ENCODE measurements around the gene POLR2A.

The POLR2A gene
- long read RNA-seq, donor 1, full-length matches to known transcripts, result 9 of 34 reads
- long read RNA-seq, donor 1, partial matches to known transcripts, result 25 of 34 reads
- long read RNA-seq, donor 1, other reads (novel, unspliced or antisense), result 0 of 34 reads
- long read RNA-seq, donor 2, full-length matches to known transcripts, result 2 of 18 reads
- long read RNA-seq, donor 2, partial matches to known transcripts, result 16 of 18 reads
- long read RNA-seq, donor 2, other reads (novel, unspliced or antisense), result 0 of 18 reads
- long read RNA-seq, donor 3, full-length matches to known transcripts, result 4 of 67 reads
- long read RNA-seq, donor 3, partial matches to known transcripts, result 63 of 67 reads
- long read RNA-seq, donor 3, other reads (novel, unspliced or antisense), result 0 of 67 reads
- long read RNA-seq, donor 4, full-length matches to known transcripts, result 7 of 103 reads
- long read RNA-seq, donor 4, partial matches to known transcripts, result 96 of 103 reads
- long read RNA-seq, donor 4, other reads (novel, unspliced or antisense), result 0 of 103 reads
- long read RNA-seq, donor 5, full-length matches to known transcripts, result 12 of 111 reads
- long read RNA-seq, donor 5, partial matches to known transcripts, result 99 of 111 reads
- long read RNA-seq, donor 5, other reads (novel, unspliced or antisense), result 0 of 111 reads
- long read RNA-seq, donor 6, full-length matches to known transcripts, result 6 of 88 reads
- long read RNA-seq, donor 6, partial matches to known transcripts, result 82 of 88 reads
- long read RNA-seq, donor 6, other reads (novel, unspliced or antisense), result 0 of 88 reads
- long read RNA-seq, donor 7, result 0 reads
- long read RNA-seq, donor 8, full-length matches to known transcripts, result 4 of 40 reads
- long read RNA-seq, donor 8, partial matches to known transcripts, result 36 of 40 reads
- long read RNA-seq, donor 8, other reads (novel, unspliced or antisense), result 0 of 40 reads

DNA sequence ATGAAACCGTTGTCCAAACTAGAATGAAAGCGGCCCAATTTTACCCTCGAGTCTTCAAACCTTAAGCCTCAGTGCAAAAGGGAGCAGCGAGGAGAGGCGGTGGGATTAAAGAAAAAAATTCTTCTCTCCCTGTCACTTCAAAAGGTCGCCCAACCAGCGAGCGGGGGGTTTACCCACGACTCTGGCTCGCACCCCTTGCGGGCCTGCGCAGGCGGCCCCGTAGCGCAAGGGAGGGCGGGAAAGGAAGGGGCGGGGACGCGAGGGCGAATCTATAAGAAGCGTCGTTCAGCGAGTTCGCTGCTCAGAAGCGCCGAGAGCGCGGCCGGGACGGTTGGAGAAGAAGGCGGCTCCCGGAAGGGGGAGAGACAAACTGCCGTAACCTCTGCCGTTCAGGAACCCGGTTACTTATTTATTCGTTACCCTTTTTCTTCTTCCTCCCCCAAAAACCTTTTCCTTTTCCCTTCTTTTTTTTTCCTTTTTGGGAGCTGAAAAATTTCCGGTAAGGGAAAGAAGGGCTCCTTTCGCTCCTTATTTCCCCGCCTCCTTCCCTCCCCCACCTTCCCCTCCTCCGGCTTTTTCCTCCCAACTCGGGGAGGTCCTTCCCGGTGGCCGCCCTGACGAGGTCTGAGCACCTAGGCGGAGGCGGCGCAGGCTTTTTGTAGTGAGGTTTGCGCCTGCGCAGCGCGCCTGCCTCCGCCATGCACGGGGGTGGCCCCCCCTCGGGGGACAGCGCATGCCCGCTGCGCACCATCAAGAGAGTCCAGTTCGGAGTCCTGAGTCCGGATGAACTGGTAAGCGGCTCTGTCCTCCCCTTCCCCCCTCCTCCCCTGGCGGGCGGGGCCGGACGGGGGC is at the start of gene POLR2A:
Gene POLR2A, plus strand, starts transcription at position 300 of the 852 bp plus-strand sequence.
- DNase-seq, result peak; percentile 99

DNA sequence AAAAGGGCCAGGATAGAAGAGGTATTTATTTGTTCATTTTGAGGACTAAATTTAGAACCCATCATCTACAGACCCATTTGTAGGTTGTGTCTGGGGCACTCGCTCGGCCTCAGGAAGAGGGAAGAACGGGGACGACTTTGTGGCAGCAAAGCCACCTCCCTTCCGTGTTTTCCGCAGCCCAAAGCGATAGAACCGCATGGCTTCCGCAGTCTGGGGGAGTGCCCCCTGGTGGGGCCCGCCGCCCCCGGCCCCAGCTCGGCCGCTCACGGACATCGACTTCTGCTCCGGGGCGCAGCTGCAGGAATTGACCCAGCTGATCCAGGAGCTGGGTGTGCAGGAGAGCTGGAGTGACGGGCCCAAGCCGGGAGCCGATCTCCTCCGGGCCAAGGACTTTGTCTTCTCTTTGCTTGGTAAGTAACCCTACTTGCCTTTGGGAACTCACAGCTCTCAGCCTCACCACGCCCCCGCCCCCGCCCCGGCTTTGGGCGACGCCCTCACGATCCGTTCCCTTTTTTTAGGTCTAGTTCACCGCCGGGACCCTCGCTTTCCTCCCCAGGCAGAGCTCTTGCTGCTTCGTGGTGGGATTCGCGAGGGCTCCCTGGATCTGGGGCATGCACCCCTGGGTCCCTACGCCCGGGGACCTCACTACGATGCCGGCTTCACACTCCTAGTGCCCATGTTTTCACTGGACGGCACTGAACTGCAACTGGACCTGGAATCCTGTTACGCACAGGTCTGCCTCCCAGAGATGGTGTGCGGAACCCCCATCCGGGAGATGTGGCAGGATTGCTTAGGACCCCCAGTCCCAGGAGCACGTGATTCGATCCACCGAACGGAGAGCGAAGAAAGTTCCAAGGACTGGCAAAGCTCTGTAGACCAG is 48.2 kb upstream of the POLR2A start:
- DNase-seq, result peak; percentile 78

DNA sequence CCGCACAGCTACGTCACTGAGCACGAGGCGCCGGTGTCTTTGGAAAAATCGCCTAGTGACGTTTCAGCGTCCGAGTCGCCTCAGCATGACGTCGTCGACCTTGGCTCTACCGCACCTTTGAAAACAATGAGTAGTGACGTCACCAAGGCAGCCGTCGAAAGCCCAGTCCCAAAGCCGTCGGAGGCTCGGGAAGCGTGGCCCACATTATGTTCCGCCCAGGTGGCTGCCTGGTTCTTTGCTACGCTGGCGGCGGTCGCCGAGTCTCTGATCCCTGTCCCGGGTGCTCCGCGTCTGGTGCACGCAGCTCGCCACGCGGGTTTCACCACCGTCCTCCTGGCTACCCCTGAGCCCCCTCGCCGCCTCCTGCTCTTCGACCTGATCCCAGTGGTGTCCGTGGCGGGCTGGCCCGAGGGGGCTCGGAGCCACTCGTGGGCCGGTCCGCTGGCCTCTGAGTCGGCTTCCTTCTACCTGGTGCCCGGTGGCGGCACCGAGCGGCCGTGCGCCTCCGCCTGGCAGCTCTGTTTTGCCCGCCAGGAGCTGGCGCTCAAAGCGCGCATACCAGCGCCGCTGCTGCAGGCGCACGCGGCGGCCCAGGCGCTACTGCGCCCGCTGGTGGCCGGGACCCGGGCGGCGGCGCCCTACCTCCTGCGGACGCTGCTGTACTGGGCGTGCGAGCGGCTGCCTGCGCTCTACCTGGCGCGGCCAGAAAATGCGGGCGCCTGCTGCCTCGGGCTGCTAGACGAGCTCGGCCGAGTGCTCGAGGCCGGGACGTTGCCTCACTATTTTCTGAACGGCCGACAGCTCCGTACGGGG is 47.4 kb upstream of the POLR2A start:
- peak; percentile 87 for DNase-seq

DNA sequence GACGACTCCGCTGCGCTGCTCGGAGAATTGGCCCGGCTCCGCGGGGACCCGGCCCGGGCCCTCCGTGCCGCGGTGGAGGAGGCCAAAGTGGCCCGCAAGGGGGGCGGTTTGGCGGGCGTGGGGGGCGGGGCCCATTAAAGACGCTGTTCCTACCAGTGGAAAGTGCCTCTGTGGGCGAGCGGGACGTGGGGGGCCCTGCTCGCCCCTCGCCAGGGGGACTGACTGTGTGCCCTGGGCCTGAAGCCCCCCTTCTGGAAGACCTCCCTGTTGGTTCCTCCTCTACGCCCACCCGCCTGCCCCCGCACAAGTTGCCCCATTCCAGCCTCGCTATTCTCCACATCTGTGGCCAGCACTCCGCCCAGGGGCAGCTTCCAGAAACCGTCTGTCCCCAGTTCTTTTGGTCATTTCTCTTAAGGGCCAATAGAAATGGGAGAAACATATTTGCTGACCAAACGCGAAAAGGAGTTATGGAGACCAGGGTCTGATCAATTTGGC is 46.8 kb upstream of the POLR2A start:
- DNase-seq, result no peak

DNA sequence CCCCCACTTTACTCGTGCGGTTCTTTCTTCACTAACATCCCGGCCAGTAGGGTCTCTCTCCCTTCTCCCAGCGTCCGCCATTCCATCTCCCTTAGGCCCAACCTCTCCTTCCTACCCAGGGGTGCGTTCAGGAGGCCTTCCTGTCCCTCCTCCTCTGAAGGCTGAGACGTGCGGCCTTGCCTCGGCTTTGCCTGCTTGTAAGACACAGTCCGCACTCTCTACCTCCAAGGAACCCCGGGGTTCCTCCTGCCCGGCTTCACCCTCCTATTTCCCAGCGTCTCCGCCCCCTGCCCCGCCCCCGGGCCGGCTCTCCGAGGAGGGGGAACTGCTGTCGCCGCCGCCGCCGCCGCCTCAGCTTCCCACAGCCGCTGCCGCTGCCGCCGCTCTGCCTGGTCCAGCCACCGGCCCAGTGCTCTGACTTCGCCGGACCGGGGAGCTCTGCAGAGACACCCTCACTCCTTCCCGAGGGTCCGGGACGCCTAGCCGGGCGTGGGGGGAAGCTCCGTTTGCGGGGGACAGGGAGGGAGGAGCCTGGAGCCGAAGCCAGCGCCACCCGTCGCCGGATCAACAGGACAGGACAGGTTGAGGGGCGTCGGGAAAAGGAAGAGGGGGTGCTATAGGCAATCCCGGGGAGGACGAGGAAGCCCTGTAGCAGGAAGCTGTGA is 46.1 kb upstream of the POLR2A start:
- DNase-seq, result peak; percentile 80

DNA sequence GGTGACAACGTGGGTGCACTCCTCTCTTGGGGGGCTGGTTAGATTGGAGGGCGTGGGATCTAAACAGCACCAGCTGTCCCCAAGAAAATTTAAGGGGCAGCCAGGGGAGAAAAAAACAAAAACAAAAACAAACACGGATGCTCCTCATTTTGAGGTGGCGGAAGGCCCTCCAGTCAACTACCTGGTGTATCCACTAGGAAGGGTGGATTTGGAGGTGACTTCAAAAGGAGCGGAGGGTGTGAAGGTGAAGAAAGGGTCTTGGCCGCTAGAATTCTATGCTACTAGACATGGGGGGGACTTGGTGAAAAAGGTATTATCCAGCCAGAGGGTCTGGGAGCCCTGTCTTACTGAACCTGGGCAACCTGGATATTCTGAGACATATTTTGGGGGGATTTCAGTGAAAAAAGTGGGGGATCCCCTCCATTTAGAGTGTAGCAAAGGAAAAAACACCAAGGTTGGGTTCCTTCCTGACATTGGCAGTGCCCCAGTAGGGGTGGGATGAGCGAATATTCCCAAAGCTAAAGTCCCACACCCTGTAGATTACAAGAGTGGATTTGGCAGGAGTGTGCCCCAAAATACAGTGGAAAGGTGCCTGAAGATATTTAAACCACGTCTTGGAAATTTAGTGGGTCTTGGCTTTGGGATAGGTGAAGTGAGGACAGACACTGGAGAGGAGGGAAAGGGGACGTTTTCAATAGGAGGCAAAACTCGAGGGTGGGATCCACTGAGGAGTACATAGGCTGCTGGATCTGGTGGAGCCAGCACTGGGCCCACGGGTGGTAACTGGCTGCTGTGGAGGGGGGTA is 45.3 kb upstream of the POLR2A start:
- DNase-seq, result no peak

DNA sequence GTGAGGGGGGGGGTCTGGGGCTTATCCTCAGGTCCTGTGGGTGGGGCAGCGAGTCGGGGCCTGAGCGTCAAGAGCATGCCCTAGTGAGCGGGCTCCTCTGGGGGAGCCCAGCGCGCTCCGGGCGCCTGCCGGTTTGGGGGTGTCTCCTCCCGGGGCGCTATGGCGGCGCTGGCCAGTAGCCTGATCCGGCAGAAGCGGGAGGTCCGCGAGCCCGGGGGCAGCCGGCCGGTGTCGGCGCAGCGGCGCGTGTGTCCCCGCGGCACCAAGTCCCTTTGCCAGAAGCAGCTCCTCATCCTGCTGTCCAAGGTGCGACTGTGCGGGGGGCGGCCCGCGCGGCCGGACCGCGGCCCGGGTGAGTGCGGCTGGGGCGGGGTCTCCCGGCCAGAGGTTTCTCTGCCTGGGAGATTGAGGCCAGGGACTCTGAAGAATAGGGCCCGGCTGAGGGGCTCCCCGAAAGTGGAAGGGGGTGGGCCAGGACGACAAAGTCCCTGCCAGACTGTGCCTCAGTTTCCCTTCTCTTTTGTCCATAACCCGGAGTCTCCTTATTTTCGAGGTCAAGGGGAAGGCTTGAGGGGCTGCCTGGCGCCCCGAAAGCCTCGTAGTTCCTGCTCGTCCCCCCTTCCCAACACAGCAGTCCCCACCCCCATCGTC is 44.6 kb upstream of the POLR2A start, which contains the start of gene FGF11:
Gene FGF11, plus strand, starts transcription at position 51 of the 651 bp plus-strand sequence. Its CDS starts 109 bp downstream, at position 160.
- peak; percentile 50 for DNase-seq

DNA sequence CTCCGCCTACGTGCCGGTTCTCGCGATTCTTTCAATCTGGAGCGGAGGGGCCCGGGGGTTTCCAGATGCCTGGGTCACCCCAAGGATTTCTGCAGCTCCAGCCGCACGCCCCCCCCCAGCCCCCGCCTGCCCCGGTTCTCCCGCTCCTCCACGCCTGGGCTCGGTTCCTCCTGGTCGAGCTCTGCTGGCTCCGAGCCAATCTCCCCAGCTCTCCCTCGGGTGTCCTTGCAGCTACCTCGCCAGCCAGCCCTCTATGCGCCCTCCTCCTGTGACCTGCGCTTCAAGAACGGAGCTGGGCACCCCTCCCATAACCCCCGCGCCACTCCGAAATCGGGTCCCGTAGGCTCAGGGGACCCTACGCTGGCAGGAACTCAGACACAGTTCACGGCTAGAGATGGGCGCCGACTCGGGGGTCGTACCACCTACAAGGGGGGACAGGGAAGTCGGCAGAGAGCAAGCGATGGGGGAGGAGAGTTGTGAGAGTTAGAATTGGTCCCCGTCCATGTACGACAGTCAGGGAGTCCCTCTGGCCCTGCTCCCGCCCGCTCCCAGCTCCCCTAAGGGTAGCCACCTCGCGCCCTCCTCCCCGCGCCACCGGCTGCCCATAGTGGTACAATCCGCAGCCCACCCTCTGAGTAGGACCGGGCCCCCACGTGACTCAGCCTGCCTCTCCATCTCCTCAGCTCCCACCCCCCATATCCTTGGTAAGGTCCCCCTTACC is 43.9 kb upstream of the POLR2A start:
- peak; percentile 87 for DNase-seq

DNA sequence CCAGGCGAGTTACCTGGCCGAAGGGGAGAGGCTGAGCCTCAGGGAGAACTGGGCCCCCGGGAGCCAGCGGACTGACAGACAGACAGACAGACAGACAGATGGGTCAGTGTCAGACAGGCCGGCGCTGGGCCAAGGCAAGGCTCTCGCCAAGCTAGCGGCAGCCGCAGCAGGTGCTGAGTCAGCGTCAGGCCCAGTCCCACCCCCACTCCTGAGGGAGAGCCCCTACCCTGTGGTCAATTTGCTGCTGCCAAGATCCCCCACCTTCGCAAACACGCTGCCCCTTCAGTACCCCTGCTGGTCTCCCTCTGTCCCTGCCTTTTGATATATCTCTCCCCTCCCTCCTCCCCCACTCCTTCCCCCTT is 43.4 kb upstream of the POLR2A start:
- no peak for DNase-seq

DNA sequence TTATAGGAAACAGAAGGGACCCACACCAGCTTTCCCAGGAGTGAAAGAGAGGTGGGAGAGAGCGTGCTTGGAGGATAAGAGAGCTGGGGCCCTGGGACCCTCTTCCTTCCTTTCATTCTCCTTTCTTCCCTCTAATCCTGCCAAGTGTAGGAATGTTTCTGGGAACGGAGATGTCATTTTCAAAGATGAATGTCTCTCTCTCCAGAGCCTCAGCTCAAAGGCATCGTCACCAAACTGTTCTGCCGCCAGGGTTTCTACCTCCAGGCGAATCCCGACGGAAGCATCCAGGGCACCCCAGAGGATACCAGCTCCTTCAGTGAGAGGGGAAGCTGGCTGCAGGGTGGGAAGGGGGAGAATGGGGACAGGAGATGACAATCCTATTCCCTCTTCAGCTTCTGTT is 42.9 kb upstream of the POLR2A start:
- DNase-seq, result no peak

DNA sequence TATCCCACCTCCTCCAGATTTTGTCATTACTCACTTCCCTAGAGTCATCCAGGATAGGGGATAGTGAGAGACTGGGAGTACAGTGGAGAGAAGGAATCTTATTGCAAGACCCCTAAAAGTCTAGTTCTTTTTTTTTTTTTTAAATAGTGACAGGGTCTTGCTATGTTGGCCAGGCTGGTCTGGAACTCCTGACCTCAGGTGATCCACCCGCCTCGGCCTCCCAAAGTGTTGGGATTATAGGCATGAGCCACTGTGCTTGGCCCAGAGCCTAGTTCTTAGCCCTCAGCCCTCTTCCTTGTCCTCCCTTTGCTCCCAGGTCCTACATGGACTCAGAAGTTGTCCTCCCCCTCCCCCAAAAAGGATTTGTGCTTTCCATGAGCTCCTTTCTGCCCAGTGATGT is 42.0 kb upstream of the POLR2A start:
- no peak for DNase-seq

DNA sequence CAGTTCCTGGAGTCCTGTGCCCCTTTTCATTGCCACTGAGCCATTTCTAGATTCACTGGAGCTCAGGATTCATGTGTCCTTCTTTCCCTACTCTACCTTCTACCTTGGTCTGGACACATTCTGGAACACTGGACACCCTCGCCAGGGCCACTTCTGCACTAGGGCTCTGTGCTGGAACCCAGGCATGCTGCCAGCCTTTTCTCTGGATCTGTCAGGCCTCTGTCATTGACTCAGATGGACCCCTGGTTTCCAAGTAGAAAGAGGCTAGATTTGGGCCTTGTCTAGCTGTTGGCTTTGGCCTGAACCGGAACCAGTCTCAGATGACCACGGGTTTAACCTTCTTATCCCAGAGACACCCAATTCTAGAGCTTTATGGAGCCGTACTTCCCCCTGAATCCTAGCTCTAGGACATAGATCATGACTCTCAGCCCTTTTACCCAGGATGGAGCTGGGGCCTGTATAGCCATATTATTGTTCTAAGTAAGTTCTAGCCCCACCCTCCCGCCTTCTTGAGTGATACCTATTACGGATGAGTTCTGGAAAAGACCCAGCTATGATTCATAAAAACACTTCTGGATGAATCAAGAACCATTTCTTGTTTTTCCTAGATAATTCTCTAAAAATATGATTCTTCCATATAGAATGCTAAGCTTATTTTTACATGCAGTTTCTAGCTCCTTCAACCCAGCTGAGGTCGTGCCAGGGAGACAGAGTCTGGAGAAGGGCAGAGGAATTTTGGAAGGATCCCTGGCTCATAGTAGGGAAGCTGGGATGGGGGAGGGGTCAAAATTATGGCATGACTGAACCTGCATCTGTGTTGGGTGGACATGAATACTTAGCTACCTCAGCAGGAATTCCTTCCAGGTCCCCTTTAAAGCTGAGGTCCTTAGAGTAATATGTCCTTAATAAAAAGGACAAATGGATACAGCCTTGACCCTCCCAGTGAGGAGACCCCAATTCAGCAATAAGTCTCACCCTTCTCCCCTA is 40.4 kb upstream of the POLR2A start:
- no peak for DNase-seq

DNA sequence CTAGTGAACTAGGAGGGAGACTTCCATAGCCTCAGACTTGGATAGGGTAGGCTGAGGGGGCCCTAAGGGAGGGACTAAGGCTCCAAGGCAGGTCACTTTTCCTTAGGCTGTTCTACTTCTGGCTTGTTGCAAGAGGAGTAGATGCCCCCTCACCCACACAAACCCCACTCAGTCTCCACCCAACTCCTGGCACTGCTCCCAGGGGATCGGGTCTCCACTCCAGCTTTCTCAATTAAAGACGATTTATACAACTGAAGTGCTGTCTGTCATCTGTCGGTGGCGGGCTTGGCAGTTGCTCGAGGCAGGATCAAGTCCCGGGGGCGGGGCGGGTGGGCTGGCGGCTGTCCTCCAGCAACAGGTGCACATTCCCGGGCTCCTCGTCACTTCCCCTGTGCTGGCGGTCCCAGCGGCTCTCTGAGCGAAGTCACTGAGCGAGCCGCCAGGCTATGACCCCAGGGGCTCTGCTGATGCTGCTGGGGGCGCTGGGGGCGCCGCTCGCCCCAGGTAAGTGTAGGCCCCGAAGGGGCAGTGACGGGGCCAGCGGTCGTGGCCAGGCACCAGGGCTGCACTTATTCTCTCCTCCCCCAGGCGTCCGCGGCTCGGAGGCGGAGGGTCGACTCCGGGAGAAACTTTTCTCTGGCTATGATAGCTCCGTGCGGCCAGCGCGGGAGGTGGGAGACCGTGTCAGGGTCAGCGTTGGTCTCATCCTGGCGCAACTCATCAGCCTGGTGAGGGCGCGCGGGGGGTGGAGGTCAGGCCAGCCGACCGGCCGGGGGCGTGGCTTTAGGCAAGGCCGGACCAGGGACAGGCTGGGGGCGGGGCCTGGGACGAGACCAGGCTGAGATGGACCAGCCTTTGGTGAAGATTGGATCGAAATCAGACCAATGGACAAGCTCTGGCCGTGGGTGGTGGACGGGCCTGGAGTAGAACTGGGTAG is 39.2 kb upstream of the POLR2A start, which contains the start of gene CHRNB1:
Gene CHRNB1, plus strand, starts transcription at position 380 of the 937 bp plus-strand sequence. Its CDS starts 67 bp downstream, at position 447.
- DNase-seq, result peak; percentile 77

DNA sequence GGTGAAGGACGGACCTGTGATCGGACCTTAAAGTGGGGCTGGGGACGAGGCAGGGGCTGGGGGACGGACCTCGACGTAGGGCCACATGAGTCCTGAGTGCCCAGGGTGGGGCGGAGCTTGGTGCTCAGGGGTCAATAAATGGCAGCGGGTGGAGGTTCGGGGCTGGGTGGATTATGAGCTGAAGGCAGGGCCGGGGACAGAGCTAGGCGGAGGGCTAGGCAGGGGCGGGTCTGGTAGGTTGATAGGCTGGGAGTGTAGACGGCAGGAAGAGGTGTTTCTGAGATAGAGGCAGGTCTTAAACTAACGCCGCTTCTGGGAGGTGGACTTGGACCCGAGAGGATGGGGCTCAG is 38.6 kb upstream of the POLR2A start:
- DNase-seq, result no peak

DNA sequence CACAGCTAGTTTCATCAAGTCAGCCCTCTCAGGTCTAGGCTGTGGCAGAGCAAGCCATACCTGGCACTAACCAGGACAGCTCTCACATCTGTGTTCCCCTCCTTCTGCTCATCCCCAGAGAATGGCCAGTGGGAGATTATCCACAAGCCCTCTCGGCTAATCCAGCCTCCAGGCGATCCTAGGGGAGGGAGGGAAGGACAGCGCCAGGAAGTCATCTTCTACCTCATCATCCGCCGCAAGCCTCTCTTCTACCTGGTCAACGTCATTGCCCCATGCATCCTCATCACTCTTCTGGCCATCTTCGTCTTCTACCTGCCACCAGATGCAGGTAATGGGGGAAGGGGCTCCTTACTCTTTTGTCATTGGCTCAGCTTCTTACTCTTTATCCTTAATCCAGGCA is 35.7 kb upstream of the POLR2A start:
- no peak for DNase-seq

Data from right kidney (tissue), 9 donors.